Gastrocnemius medialis (tissue), 4 donors: Measurements from ENCODE around the gene CRHR2. TPM values are rescaled to one million over a fixed set of nuclear protein-coding genes. Genes with fewer than 3 reads are reported as not detected.

Experiments
- ATAC-seq, 2 donors: fragments of 150-250 bp; one replicate each; pipeline ENCODE4 v1.9.1; 2016
- DNase-seq, 2 donors: peaks; one replicate each; pipeline ENCODE4 v3.0.0-alpha.2; 2019
- H3K27ac ChIP-seq, 4 donors: fragments of 200-600 bp; sonication (generic); 1 replicate in 1 of 4; 2 replicates in 3 of 4; pipeline ENCODE4 v1.5.1; 2016 to 2018; ENCODE audit warnings: mild to moderate bottlenecking in 2 of 4, moderate library complexity in 1 of 4
- H3K27me3 ChIP-seq, 3 donors: fragments of 200-600 bp; sonication (generic) in 2 of 3; 1 replicate in 1 of 3; 2 replicates in 2 of 3; pipeline versions ENCODE4 v1.5.1 to v1.6.0; 2016 to 2019; ENCODE audit warnings: mild to moderate bottlenecking in 1 of 3, moderate library complexity in 1 of 3
- H3K36me3 ChIP-seq, 2 donors: fragments of 200-600 bp; sonication (generic) in 1 of 2; one replicate each; pipeline ENCODE4 v1.5.1; 2017 to 2018
- H3K4me1 ChIP-seq, 2 donors: fragments of 200-600 bp; sonication (generic) in 1 of 2; one replicate each; pipeline ENCODE4 v1.5.1; 2016 to 2017; ENCODE audit warnings: mild to moderate bottlenecking in 2 of 2
- H3K4me3 ChIP-seq, 4 donors: fragments of 200-600 bp; sonication (generic) in 3 of 4; 1 replicate in 1 of 4; 2 replicates in 3 of 4; pipeline ENCODE4 v1.5.1; 2016 to 2019; ENCODE audit warnings: mild to moderate bottlenecking in 2 of 4
- H3K9me3 ChIP-seq, 3 donors: fragments of 200-600 bp; sonication (generic) in 2 of 3; 1 replicate in 1 of 3; 2 replicates in 2 of 3; pipeline ENCODE4 v1.5.1; 2016 to 2019
- CTCF ChIP-seq, 5 experiments: fragments of 450-650 bp in 3 of 5; fragments of 200-600 bp in 2 of 5; sonication (generic) in 2 of 5; IDR thresholded peaks in 4 of 5; conservative IDR thresholded peaks in 1 of 5; 1 replicate in 4 of 5; 2 replicates in 1 of 5; pipeline ENCODE4 v1.5.1; 2016 to 2019; ENCODE audit warnings: antibody characterized with exemption in 5 of 5, mild to moderate bottlenecking in 3 of 5, moderate library complexity in 3 of 5
- POLR2A ChIP-seq, 2 donors: fragments of 450-650 bp; IDR thresholded peaks; one replicate each; pipeline ENCODE4 v1.6.1; 2017; ENCODE audit warnings: antibody characterized with exemption in 2 of 2, mild to moderate bottlenecking in 2 of 2, moderate library complexity in 2 of 2
- in situ Hi-C, 4 donors: fragments of 200-750 bp; cut with MboI; loops; one replicate each; pipeline versions ENCODE4 v1.15.0 to v1.8.0; 2017; ENCODE audit warnings: low sequenced_read_pairs in 4 of 4
- intact Hi-C: fragments of 100-400 bp; cut with DNase I; formaldehyde crosslinking; loops from one replicate; pipeline ENCODE4 v1.15.1; 2023; ENCODE audit warnings: low total_unique reads
- total RNA-seq, 4 donors: library from RNA; depleted of rRNA; stranded (reverse); fragments of >200 nt; gene quantifications; one replicate each; pipeline versions ENCODE4 v1.1.0 to v1.2.3, GENCODE V29; 2016

The CRHR2 gene
- total RNA-seq, 4 donors from 2014 or later, result 0.07 to 0.52 TPM; not detected in 2

- no peak for ATAC-seq
- intact Hi-C loops, result no loop called here
Observed at GRCh38 chr7:30699706-30700495, 17.6 kb upstream of the CRHR2 start.

GRCh38 chr7:30698481-30698880, 16.2 kb upstream of the CRHR2 start:
- Histone ChIP-seq H3K36me3 (no peaks in the 10 kb centered on the region), H3K27me3 (no peaks in the 10 kb centered on the region), H3K4me3 (peak overlapping the region in 1 of 4 donors; percentile 14), H3K9me3 (no peaks in the 10 kb centered on the region), H3K27ac (no peak overlapping the region), H3K4me1 (peaks cover 14 to 32% of the 10 kb centered on the region in 2 donors)
- ATAC-seq, result no peak
- DNase-seq, result no peak
- intact Hi-C loops, result no loop called here
- no peak for TF ChIP-seq CTCF (IDR thresholded peaks at IDR 0.05 in 4 of 5, conservative IDR thresholded peaks at IDR 0.05 in 1 of 5)
- no peak for TF ChIP-seq POLR2A (IDR thresholded peaks at IDR 0.05)
- in situ Hi-C loops, result no loop called here

More at GRCh38 chr7:30699706-30700495, 17.6 kb upstream of the CRHR2 start:
- TF ChIP-seq CTCF (IDR thresholded peaks at IDR 0.05 in 4 of 5, conservative IDR thresholded peaks at IDR 0.05 in 1 of 5), result no peak
- no peak for TF ChIP-seq POLR2A (IDR thresholded peaks at IDR 0.05)
- Histone ChIP-seq H3K4me1 (peaks cover 8 to 27% of the 10 kb centered on the region in 2 donors), H3K27me3 (no peaks in the 10 kb centered on the region), H3K36me3 (no peaks in the 10 kb centered on the region), H3K9me3 (no peaks in the 10 kb centered on the region), H3K27ac (no peak overlapping the region), H3K4me3 (no peak overlapping the region)
- in situ Hi-C loops, result no loop called here
- no peak for DNase-seq

DNA sequence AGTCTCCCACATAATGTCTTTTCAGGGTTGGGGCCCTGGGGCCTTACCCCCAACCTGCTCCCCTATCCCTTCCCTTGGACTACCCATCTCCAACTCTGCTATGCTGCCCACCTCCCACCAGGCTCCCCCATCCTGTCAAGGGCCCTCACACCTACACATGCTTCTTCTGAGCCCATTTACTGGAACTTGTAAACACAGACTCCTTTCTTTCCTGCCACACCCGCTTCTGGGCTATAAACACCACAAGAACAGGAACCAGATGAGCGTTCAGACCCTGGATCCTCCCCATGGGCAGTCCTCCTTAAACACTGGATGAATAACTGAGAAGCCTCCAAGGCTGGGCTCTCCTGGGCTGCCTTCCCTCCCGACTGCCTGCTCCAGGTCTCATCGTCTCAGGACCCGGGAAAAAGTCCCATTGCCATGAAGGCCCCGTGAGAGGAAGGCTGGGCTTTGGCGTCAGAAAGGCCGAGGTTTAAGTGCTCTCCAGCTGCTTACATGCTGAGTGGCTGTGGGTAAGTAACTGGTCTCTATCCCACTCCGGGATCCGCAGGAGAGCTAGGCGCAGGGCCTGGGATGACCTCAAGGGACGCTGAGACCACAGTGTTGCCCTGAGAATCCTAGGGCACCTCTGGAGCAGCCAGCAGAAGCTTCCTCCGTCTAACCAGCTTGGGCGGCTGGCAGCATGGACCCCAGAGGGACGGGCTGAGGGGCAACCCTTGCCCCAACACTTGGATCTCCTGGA, 15.6 kb upstream of the CRHR2 start:
- Histone ChIP-seq H3K36me3 (no peaks in the 10 kb centered on the region), H3K27ac (peak overlapping the region in 3 of 4 donors; percentile 11 to 34 (median 15)), H3K27me3 (no peaks in the 10 kb centered on the region), H3K4me3 (peak overlapping the region in 2 of 4 donors; percentile 11 to 14), H3K9me3 (no peaks in the 10 kb centered on the region), H3K4me1 (peaks cover 14 to 30% of the 10 kb centered on the region in 2 donors)
- intact Hi-C loops (no loop called here), in situ Hi-C loops (no loop called here)
- no peak for TF ChIP-seq CTCF (IDR thresholded peaks at IDR 0.05 in 4 of 5, conservative IDR thresholded peaks at IDR 0.05 in 1 of 5)
- no peak for TF ChIP-seq POLR2A (IDR thresholded peaks at IDR 0.05)
- DNase-seq, result no peak
- ATAC-seq, result no peak

DNA sequence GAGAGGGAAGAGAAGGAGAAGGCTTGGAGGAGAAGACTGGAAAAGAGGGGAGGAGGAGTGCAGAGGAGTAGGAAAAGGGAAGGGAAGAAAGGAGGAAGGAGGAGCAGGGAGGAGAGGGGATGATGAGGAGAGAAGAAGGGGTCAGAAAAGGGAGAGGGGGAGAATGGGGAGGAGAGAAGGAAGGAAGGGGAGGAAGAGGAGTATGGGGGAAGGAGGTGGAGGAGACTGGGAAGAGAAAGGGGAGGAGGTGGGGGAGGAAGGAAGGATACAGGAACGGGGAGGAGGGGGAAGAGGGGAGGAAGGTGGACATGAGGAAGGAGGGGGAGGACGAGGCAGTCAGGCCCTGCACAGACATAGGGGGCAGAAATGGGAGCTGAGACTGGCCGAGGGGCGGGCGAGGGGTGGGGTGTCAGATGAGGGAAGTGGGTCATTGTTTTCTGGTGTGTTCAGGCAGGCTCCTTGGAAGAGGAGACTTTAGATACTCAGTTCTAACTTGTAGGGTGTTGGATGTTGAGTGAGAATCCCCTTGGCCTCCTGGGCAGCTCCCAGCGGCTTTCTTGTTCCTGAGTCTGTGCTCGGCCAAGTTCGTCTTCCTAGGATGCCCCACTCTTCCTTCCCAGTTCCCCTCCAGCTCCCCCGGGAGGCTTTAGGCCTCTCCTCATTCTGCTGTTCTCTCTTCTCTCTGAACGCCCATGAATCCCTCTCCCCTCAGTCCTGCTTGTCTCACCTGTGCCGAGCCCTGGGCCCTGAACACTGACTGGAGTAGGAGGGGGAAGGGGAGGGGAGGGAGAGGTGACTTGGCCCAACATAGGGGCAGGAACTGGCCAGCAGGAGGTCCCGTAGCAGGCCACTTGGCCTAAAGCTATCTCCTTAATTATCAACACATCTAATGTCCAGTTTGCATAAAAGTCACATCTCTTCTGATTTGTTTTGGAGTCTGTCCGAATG, 12.8 kb upstream of the CRHR2 start:
- Histone ChIP-seq H3K27me3 (no peaks in the 10 kb centered on the region), H3K4me1 (peaks cover 10 to 19% of the 10 kb centered on the region in 2 donors), H3K4me3 (no peak overlapping the region), H3K36me3 (no peaks in the 10 kb centered on the region), H3K9me3 (no peaks in the 10 kb centered on the region), H3K27ac (peak overlapping the region; percentile 53 to 78 (median 56))
- no peak for ATAC-seq
- TF ChIP-seq CTCF (IDR thresholded peaks at IDR 0.05 in 4 of 5, conservative IDR thresholded peaks at IDR 0.05 in 1 of 5), result no peak
- TF ChIP-seq POLR2A (IDR thresholded peaks at IDR 0.05), result no peak
- in situ Hi-C loops (no loop called here), intact Hi-C loops (no loop called here)
- no peak for DNase-seq
